DOHH2 (cell line): ENCODE data around the gene GNG12.

ENCODE experiments used
- H3F3A ChIP-seq: fragments of 200-600 bp; sonication (generic), shearing (Covaris generic); 2 replicates; pipeline ENCODE4 v1.6.0; 2016; ENCODE audit warnings: antibody characterized with exemption, mild to moderate bottlenecking; ENCODE audit not compliant: control insufficient read depth, insufficient read depth
- H3K27ac ChIP-seq: fragments of 200-600 bp; sonication (generic); 2 replicates; pipeline ENCODE4 v1.5.1; 2014; ENCODE audit warnings: low read depth, mild to moderate bottlenecking, low read length, moderate library complexity
- H3K27me3 ChIP-seq: fragments of 200-600 bp; sonication (generic); 2 replicates; pipeline ENCODE4 v1.6.1; 2014; ENCODE audit warnings: mild to moderate bottlenecking, low read length, mixed read lengths; ENCODE audit not compliant: control insufficient read depth
- H3K36me3 ChIP-seq: fragments of 200-600 bp; sonication (generic); 2 replicates; pipeline ENCODE4 v1.6.1; 2014; ENCODE audit warnings: mild to moderate bottlenecking, low read length, moderate library complexity, mixed read lengths; ENCODE audit not compliant: control insufficient read depth
- H3K4me1 ChIP-seq: fragments of 200-600 bp; sonication (generic); 2 replicates; pipeline ENCODE4 v1.6.1; 2014; ENCODE audit warnings: mild to moderate bottlenecking, low read length, mixed read lengths; ENCODE audit not compliant: control insufficient read depth
- H3K4me2 ChIP-seq: fragments of 200-600 bp; sonication (generic); 2 replicates; pipeline ENCODE4 v1.6.0; 2014; ENCODE audit warnings: mild to moderate bottlenecking, low read length, moderate library complexity
- H3K4me3 ChIP-seq: fragments of 200-600 bp; sonication (generic); 2 replicates; pipeline ENCODE4 v1.5.1; 2014; ENCODE audit warnings: mild to moderate bottlenecking, low read length, mixed read lengths
- H3K79me2 ChIP-seq: fragments of 200-600 bp; sonication (generic); 2 replicates; pipeline ENCODE4 v1.6.1; 2014; ENCODE audit warnings: mild to moderate bottlenecking, low read length, mixed read lengths; ENCODE audit not compliant: control insufficient read depth
- H3K9me2 ChIP-seq: fragments of 200-600 bp; sonication (generic); replicated peaks from 2 replicates; pipeline ENCODE4 v1.6.1; 2014; ENCODE audit warnings: mild to moderate bottlenecking, low read length, mixed read lengths; ENCODE audit not compliant: control insufficient read depth
- H3K9me3 ChIP-seq: fragments of 200-600 bp; sonication (generic); 2 replicates; pipeline ENCODE4 v1.6.1; 2014; ENCODE audit warnings: antibody characterized with exemption, low read length, mixed read lengths; ENCODE audit not compliant: control insufficient read depth, insufficient read depth
- H4K20me1 ChIP-seq: fragments of 200-600 bp; sonication (generic); 2 replicates; pipeline ENCODE4 v1.6.0; 2014; ENCODE audit warnings: low read depth, mild to moderate bottlenecking, antibody characterized with exemption, low read length, moderate library complexity; ENCODE audit not compliant: control insufficient read depth, insufficient read depth
- CTCF ChIP-seq: fragments of 200-600 bp; sonication (generic); IDR thresholded peaks from one replicate; pipeline ENCODE4 v1.5.1; 2014; ENCODE audit warnings: antibody characterized with exemption, mild to moderate bottlenecking, low read depth, low read length; ENCODE audit not compliant: poor library complexity, severe bottlenecking
- EZH2phosphoT487 ChIP-seq: fragments of 200-600 bp; sonication (generic); IDR thresholded peaks from 2 replicates; pipeline ENCODE4 v1.6.1; 2017; ENCODE audit warnings: borderline replicate concordance, mild to moderate bottlenecking, antibody characterized with exemption, low read length, moderate library complexity, mixed read lengths

Gene GNG12

GRCh38 chr1:67812226-67812625 is 21.0 kb downstream of the GNG12 start:
- H3K4me2 ChIP-seq = no peak overlapping the region
- no peaks in the 10 kb centered on the region for H3K9me3 ChIP-seq
- TF ChIP-seq EZH2phosphoT487 (no peak), CTCF (no peak)
- H3K27me3 ChIP-seq = peaks cover 5% of the 10 kb centered on the region; the same call in 1 of the 2 replicates
- H3K4me1 ChIP-seq = no peaks in the 10 kb centered on the region
- H3K4me3 ChIP-seq = no peak overlapping the region
- no peaks in the 10 kb centered on the region for H3K79me2 ChIP-seq
- no peaks in the 10 kb centered on the region for H3K9me2 ChIP-seq
- H3K27ac ChIP-seq = no peak overlapping the region
- no peaks in the 10 kb centered on the region for H3F3A ChIP-seq
- H3K36me3 ChIP-seq = no peaks in the 10 kb centered on the region
- H4K20me1 ChIP-seq = no peaks in the 10 kb centered on the region

GRCh38 chr1:67811781-67812180 is 21.5 kb downstream of the GNG12 start:
- Histone ChIP-seq H3K27me3 (peaks cover 5% of the 10 kb centered on the region; the same call in 1 of the 2 replicates), H3K36me3 (no peaks in the 10 kb centered on the region), H3K79me2 (no peaks in the 10 kb centered on the region), H3K9me2 (no peaks in the 10 kb centered on the region), H3K4me2 (no peak overlapping the region), H3K4me3 (no peak overlapping the region), H3K4me1 (no peaks in the 10 kb centered on the region), H3K27ac (no peak overlapping the region), H3F3A (no peaks in the 10 kb centered on the region), H4K20me1 (no peaks in the 10 kb centered on the region), H3K9me3 (no peaks in the 10 kb centered on the region)
- TF ChIP-seq CTCF (no peak), EZH2phosphoT487 (no peak)

GRCh38 chr1:67809887-67810286 is 23.4 kb downstream of the GNG12 start:
- H3K27ac ChIP-seq = no peak overlapping the region
- H3K36me3 ChIP-seq = no peaks in the 10 kb centered on the region

More at GRCh38 chr1:67809887-67810286, 23.4 kb downstream of the GNG12 start:
- H3K4me1 ChIP-seq = no peaks in the 10 kb centered on the region
- no peaks in the 10 kb centered on the region for H3F3A ChIP-seq
- H3K79me2 ChIP-seq = no peaks in the 10 kb centered on the region
- TF ChIP-seq CTCF (no peak), EZH2phosphoT487 (no peak)
- H3K4me2 ChIP-seq = no peak overlapping the region
- H4K20me1 ChIP-seq = no peaks in the 10 kb centered on the region
- no peaks in the 10 kb centered on the region for H3K9me2 ChIP-seq
- no peaks in the 10 kb centered on the region for H3K9me3 ChIP-seq
- H3K27me3 ChIP-seq = peaks cover 5% of the 10 kb centered on the region; the same call in 1 of the 2 replicates
- H3K4me3 ChIP-seq = no peak overlapping the region
